ENCODE data around the gene IL4R.

Gene IL4R

GRCh38 chr16:27321013-27321915 is 7.5 kb downstream of the IL4R start:
- no peak overlapping the region for H3K4me3 ChIP-seq (ENCODE audit: low read depth, low read length)
- TF ChIP-seq CTCF (IDR thresholded peaks at IDR 0.05; ENCODE audit: borderline replicate concordance, insufficient read depth, low read depth, low read length) = no peak

- TF ChIP-seq CTCF (IDR thresholded peaks at IDR 0.05; ENCODE audit: borderline replicate concordance, insufficient read depth, low read depth, low read length) = no peak
Observed at GRCh38 chr16:27322858-27323780, 9.3 kb downstream of the IL4R start.

GRCh38 chr16:27323781-27324561 is 10.2 kb downstream of the IL4R start:
- H3K4me3 ChIP-seq (ENCODE audit: low read depth, low read length) = no peak overlapping the region
- no peak for TF ChIP-seq CTCF (IDR thresholded peaks at IDR 0.05; ENCODE audit: borderline replicate concordance, insufficient read depth, low read depth, low read length)

More at GRCh38 chr16:27322858-27323780, 9.3 kb downstream of the IL4R start:
- no peak overlapping the region for H3K4me3 ChIP-seq (ENCODE audit: low read depth, low read length)

DNA sequence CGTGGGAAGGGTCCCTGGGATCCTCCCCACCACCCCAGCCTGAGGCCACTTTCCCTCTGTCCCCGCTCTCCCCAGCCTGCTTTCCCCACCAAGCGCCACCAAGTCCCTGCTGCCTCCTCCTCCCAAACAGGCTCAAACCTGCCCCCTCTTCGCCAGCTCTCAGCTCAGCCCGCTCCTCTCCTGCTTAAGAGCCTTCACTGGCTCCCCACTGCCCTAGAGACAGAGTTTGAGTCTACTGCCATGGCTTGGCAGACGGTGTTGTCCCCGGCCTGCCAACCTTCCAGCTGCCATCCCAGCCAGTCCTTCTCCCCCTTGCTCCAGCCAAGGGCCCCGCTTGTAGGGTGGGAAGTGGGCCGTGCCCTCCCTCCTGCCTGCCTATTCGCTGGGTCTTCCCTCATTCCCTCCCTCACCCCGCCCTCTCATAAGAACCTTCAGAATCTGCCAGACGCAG is 11.1 kb downstream of the IL4R start:
- TF ChIP-seq CTCF (IDR thresholded peaks at IDR 0.05; ENCODE audit: borderline replicate concordance, insufficient read depth, low read depth, low read length) = no peak
- H3K4me3 ChIP-seq (ENCODE audit: low read depth, low read length) = no peak overlapping the region

GRCh38 chr16:27325736-27326135 is 12.0 kb downstream of the IL4R start:
- no peak overlapping the region for H3K4me3 ChIP-seq (ENCODE audit: low read depth, low read length)
- TF ChIP-seq CTCF (IDR thresholded peaks at IDR 0.05; ENCODE audit: borderline replicate concordance, insufficient read depth, low read depth, low read length) = no peak

DNA sequence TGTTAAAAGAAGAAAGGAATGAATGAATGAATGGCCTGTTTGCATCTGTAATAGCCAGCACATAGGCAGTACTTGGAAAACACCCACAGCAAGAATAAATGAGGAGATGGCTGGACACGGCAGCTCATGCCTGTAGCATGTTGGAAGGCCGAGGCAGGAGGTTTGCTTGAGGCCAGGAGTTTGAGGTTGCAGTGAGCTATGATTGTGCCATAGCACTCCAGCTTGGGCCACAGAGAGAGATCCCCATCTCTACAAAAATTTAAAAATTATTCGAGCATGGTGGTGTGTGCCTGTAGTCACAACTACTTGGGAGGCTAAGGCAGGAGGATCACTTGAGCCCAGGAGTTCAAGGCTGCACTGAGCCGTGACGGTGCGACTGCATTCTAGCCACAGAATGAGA is 12.5 kb downstream of the IL4R start:
- no peak for TF ChIP-seq CTCF (IDR thresholded peaks at IDR 0.05; ENCODE audit: borderline replicate concordance, insufficient read depth, low read depth, low read length)
- no peak overlapping the region for H3K4me3 ChIP-seq (ENCODE audit: low read depth, low read length)

Measured in GM12875 (cell line).